ENCODE results near the gene LRMDA. TPM values are rescaled to one million over a fixed set of nuclear protein-coding genes. Genes with fewer than 3 reads are reported as not detected.

LRMDA gene
- total and polyA plus RNA-seq, 4 experiments from 2014 or later, result not detected

DNA sequence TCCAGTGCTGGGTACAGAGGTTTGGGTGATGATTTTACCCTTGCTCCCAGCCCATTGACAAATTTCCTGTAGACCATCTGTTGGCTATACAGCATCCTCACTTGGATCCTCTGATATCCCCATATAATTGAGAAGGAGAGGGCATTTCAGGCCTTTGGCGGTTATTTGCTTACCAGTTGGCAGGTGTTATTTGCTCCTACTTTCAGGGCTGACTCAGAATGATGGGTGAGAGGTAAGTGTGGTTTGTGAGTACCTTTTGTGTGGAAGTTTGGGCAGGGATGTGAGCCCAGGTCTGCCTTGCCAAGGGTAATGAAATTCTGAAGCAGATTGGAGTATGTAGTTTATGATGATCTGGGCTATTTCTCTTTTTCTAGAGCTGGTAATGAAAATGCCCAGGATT is 93.6 kb downstream of the LRMDA start:
- Mint-ChIP-seq H3K27me3 (peaks cover 4 to 20% of the 10 kb centered on the region in 2 donors), H3K4me3 (no peak overlapping the region), H3K36me3 (no peaks in the 10 kb centered on the region), H3K4me1 (no peaks in the 10 kb centered on the region), H3K9me3 (peaks cover 0 to 10% (median 3%) of the 10 kb centered on the region in 8 donors), H3K27ac (no peak overlapping the region)
- Histone ChIP-seq H3K27ac (ENCODE audit: low read depth, low read length) (no peak overlapping the region), H3K27me3 (ENCODE audit: insufficient read depth, low read length) (peaks cover 5% of the 10 kb centered on the region), H3K36me3 (ENCODE audit: insufficient read depth, low read length) (no peaks in the 10 kb centered on the region), H3K4me3 (ENCODE audit: low read length in 2 of 2) (no peak overlapping the region), H3K9me3 (ENCODE audit: control insufficient read depth in 1 of 2, low read length in 2 of 2) (no peaks in the 10 kb centered on the region), H3K4me1 (ENCODE audit: insufficient read depth, low read length) (no peaks in the 10 kb centered on the region)
- DNase-seq, result no peak
- intact Hi-C loops (cut with micrococcal nuclease), result no loop called here
- ChIA-PET POLR2A (ENCODE audit: partially characterized antibody) (no interaction called here), CTCF (ENCODE audit: partially characterized antibody) (no interaction called here)

GRCh38 chr10:75525646-75526045 is 94.2 kb downstream of the LRMDA start:
- Mint-ChIP-seq H3K4me3 (no peak overlapping the region), H3K27me3 (peaks cover 4 to 16% of the 10 kb centered on the region in 2 donors), H3K36me3 (no peaks in the 10 kb centered on the region), H3K27ac (no peak overlapping the region), H3K4me1 (no peaks in the 10 kb centered on the region), H3K9me3 (peaks cover 0 to 10% (median 2%) of the 10 kb centered on the region in 8 donors)
- Histone ChIP-seq H3K27me3 (ENCODE audit: insufficient read depth, low read length) (peaks cover 5% of the 10 kb centered on the region), H3K4me3 (ENCODE audit: low read length in 2 of 2) (no peak overlapping the region), H3K4me1 (ENCODE audit: insufficient read depth, low read length) (no peaks in the 10 kb centered on the region), H3K9me3 (ENCODE audit: control insufficient read depth in 1 of 2, low read length in 2 of 2) (no peaks in the 10 kb centered on the region), H3K36me3 (ENCODE audit: insufficient read depth, low read length) (no peaks in the 10 kb centered on the region), H3K27ac (ENCODE audit: low read depth, low read length) (no peak overlapping the region)
- CTCF ChIA-PET (ENCODE audit: partially characterized antibody), result no interaction called here
- POLR2A ChIA-PET (ENCODE audit: partially characterized antibody), result no interaction called here
- DNase-seq, result no peak
- intact Hi-C loops (cut with micrococcal nuclease), result no loop called here

- no peak for DNase-seq
- Histone ChIP-seq H3K36me3 (ENCODE audit: insufficient read depth, low read length) (no peaks in the 10 kb centered on the region), H3K4me1 (ENCODE audit: insufficient read depth, low read length) (no peaks in the 10 kb centered on the region), H3K27me3 (ENCODE audit: insufficient read depth, low read length) (peaks cover 5% of the 10 kb centered on the region), H3K4me3 (ENCODE audit: low read length in 2 of 2) (no peak overlapping the region), H3K27ac (ENCODE audit: low read depth, low read length) (no peak overlapping the region), H3K9me3 (ENCODE audit: control insufficient read depth in 1 of 2, low read length in 2 of 2) (no peaks in the 10 kb centered on the region)
- peaks cover 4 to 10% of the 10 kb centered on the region in 2 donors for H3K27me3 Mint-ChIP-seq
- ChIA-PET CTCF (ENCODE audit: partially characterized antibody) (no interaction called here), POLR2A (ENCODE audit: partially characterized antibody) (no interaction called here)
- peaks cover 0 to 8% (median under 1%) of the 10 kb centered on the region in 8 donors for H3K9me3 Mint-ChIP-seq
- H3K4me3 Mint-ChIP-seq, result no peak overlapping the region
- no peaks in the 10 kb centered on the region for H3K4me1 Mint-ChIP-seq
- intact Hi-C loops (cut with micrococcal nuclease), result no loop called here
- no peak overlapping the region for H3K27ac Mint-ChIP-seq
- no peaks in the 10 kb centered on the region for H3K36me3 Mint-ChIP-seq
These were observed 96.1 kb downstream of the LRMDA start for GRCh38 chr10:75527542-75527941.

- Mint-ChIP-seq H3K36me3 (no peaks in the 10 kb centered on the region), H3K4me1 (no peaks in the 10 kb centered on the region), H3K27ac (no peak overlapping the region), H3K4me3 (no peak overlapping the region), H3K27me3 (peaks cover 4 to 10% of the 10 kb centered on the region in 2 donors), H3K9me3 (peaks cover 0 to 5% (median under 1%) of the 10 kb centered on the region in 8 donors)
- Histone ChIP-seq H3K4me1 (ENCODE audit: insufficient read depth, low read length) (no peaks in the 10 kb centered on the region), H3K4me3 (ENCODE audit: low read length in 2 of 2) (no peak overlapping the region), H3K9me3 (ENCODE audit: control insufficient read depth in 1 of 2, low read length in 2 of 2) (no peaks in the 10 kb centered on the region), H3K36me3 (ENCODE audit: insufficient read depth, low read length) (no peaks in the 10 kb centered on the region), H3K27ac (ENCODE audit: low read depth, low read length) (no peak overlapping the region), H3K27me3 (ENCODE audit: insufficient read depth, low read length) (no peaks in the 10 kb centered on the region)
- no peak for DNase-seq
- POLR2A ChIA-PET (ENCODE audit: partially characterized antibody), result no interaction called here
- CTCF ChIA-PET (ENCODE audit: partially characterized antibody), result no interaction called here
- intact Hi-C loops (cut with micrococcal nuclease), result no loop called here
These were observed 97.0 kb downstream of the LRMDA start for GRCh38 chr10:75528392-75528791.

GRCh38 chr10:75530299-75530698 is 98.9 kb downstream of the LRMDA start:
- H3K9me3 Mint-ChIP-seq, result peaks cover 0 to 3% (median 0%) of the 10 kb centered on the region in 8 donors
- H3K4me1 Mint-ChIP-seq, result no peaks in the 10 kb centered on the region
- peaks cover 4 to 6% of the 10 kb centered on the region in 2 donors for H3K27me3 Mint-ChIP-seq
- ChIA-PET POLR2A (ENCODE audit: partially characterized antibody) (no interaction called here), CTCF (ENCODE audit: partially characterized antibody) (no interaction called here)
- DNase-seq, result no peak
- intact Hi-C loops (cut with micrococcal nuclease), result no loop called here
- H3K36me3 Mint-ChIP-seq, result no peaks in the 10 kb centered on the region
- H3K36me3 ChIP-seq (ENCODE audit: insufficient read depth, low read length), result no peaks in the 10 kb centered on the region
- no peak overlapping the region for H3K27ac ChIP-seq (ENCODE audit: low read depth, low read length)
- H3K27me3 ChIP-seq (ENCODE audit: insufficient read depth, low read length), result no peaks in the 10 kb centered on the region
- H3K27ac Mint-ChIP-seq, result no peak overlapping the region
- H3K4me3 ChIP-seq (ENCODE audit: low read length in 2 of 2), result no peak overlapping the region
- no peaks in the 10 kb centered on the region for H3K9me3 ChIP-seq (ENCODE audit: control insufficient read depth in 1 of 2, low read length in 2 of 2)
- H3K4me3 Mint-ChIP-seq, result no peak overlapping the region
- no peaks in the 10 kb centered on the region for H3K4me1 ChIP-seq (ENCODE audit: insufficient read depth, low read length)

GRCh38 chr10:75531571-75532031 is 100.2 kb downstream of the LRMDA start:
- no peak overlapping the region for H3K4me3 Mint-ChIP-seq
- Histone ChIP-seq H3K4me1 (ENCODE audit: insufficient read depth, low read length) (no peaks in the 10 kb centered on the region), H3K36me3 (ENCODE audit: insufficient read depth, low read length) (no peaks in the 10 kb centered on the region), H3K27me3 (ENCODE audit: insufficient read depth, low read length) (no peaks in the 10 kb centered on the region), H3K27ac (ENCODE audit: low read depth, low read length) (no peak overlapping the region), H3K4me3 (ENCODE audit: low read length in 2 of 2) (no peak overlapping the region), H3K9me3 (ENCODE audit: control insufficient read depth in 1 of 2, low read length in 2 of 2) (no peaks in the 10 kb centered on the region)
- intact Hi-C loops (cut with micrococcal nuclease), result no loop called here
- ChIA-PET POLR2A (ENCODE audit: partially characterized antibody) (no interaction called here), CTCF (ENCODE audit: partially characterized antibody) (no interaction called here)
- no peaks in the 10 kb centered on the region for H3K4me1 Mint-ChIP-seq
- H3K27ac Mint-ChIP-seq, result no peak overlapping the region
- no peaks in the 10 kb centered on the region for H3K36me3 Mint-ChIP-seq
- peaks cover 0 to 3% (median 0%) of the 10 kb centered on the region in 8 donors for H3K9me3 Mint-ChIP-seq
- DNase-seq, result no peak
- peaks cover 4 to 5% of the 10 kb centered on the region in 2 donors for H3K27me3 Mint-ChIP-seq

DNA sequence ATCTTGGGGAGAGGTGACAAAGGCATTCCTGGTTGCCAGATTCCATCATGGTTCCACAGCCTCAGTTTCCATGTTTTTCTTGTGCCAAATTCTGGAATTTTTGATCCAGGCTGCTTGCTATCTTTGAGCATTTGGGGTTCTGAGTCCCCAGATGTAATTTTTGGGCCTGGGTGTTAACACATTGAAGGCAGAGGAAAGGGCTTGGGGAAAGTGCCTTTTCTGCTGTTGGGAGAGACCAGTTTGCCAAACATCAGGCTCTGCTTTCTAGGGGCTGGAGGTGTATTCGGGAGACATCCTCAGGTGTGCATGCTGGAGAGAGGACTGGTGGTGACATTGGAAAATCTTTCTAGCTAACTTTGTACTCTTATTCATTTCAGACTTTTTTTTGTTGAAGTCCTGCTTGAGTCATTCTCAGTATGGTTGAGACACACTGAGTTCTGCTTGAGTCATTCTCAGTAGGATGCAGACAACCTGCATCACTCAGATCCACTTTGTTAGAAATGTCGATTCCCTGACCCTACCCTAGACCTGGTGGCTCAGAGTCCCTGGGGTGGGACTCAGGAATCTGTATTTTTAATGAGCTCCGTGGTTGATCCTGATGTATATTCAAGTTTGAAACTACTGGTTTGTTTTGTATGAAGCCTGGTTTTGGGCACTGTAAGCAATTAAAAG is 101.0 kb downstream of the LRMDA start:
- Histone ChIP-seq H3K36me3 (ENCODE audit: insufficient read depth, low read length) (no peaks in the 10 kb centered on the region), H3K4me3 (ENCODE audit: low read length in 2 of 2) (no peak overlapping the region), H3K27ac (ENCODE audit: low read depth, low read length) (no peak overlapping the region), H3K4me1 (ENCODE audit: insufficient read depth, low read length) (no peaks in the 10 kb centered on the region), H3K27me3 (ENCODE audit: insufficient read depth, low read length) (no peaks in the 10 kb centered on the region), H3K9me3 (ENCODE audit: control insufficient read depth in 1 of 2, low read length in 2 of 2) (no peaks in the 10 kb centered on the region)
- Mint-ChIP-seq H3K36me3 (no peaks in the 10 kb centered on the region), H3K4me3 (no peak overlapping the region), H3K27ac (no peak overlapping the region), H3K27me3 (peaks cover 3 to 4% of the 10 kb centered on the region in 2 donors), H3K9me3 (peaks cover 0 to 3% (median 0%) of the 10 kb centered on the region in 8 donors), H3K4me1 (no peaks in the 10 kb centered on the region)
- intact Hi-C loops (cut with micrococcal nuclease), result no loop called here
- no peak for DNase-seq
- CTCF ChIA-PET (ENCODE audit: partially characterized antibody), result no interaction called here
- POLR2A ChIA-PET (ENCODE audit: partially characterized antibody), result no interaction called here
